HT1080 (cell line): ENCODE results near the gene RHO. TPM values are rescaled to one million over a fixed set of nuclear protein-coding genes. Genes with fewer than 3 reads are reported as not detected.
"Not testable (repeated sequence)": the region's sequence is repeated elsewhere in the genome, so short reads cannot be mapped to it uniquely, and the experiment has no call there.

ENCODE experiments used
- DNase-seq: peaks from one replicate; pipeline ENCODE4 v3.0.0-alpha.2; 2015; ENCODE audit warnings: low read depth
- total RNA-seq: library from RNA; depleted of rRNA; stranded (reverse); fragments of >200 nt; shearing (Covaris generic); gene quantifications from 2 replicates; pipeline ENCODE4 v1.2.3, GENCODE V29; 2014

The RHO gene
- total RNA-seq, 1 experiment from 2014 or later, result not detected

DNA sequence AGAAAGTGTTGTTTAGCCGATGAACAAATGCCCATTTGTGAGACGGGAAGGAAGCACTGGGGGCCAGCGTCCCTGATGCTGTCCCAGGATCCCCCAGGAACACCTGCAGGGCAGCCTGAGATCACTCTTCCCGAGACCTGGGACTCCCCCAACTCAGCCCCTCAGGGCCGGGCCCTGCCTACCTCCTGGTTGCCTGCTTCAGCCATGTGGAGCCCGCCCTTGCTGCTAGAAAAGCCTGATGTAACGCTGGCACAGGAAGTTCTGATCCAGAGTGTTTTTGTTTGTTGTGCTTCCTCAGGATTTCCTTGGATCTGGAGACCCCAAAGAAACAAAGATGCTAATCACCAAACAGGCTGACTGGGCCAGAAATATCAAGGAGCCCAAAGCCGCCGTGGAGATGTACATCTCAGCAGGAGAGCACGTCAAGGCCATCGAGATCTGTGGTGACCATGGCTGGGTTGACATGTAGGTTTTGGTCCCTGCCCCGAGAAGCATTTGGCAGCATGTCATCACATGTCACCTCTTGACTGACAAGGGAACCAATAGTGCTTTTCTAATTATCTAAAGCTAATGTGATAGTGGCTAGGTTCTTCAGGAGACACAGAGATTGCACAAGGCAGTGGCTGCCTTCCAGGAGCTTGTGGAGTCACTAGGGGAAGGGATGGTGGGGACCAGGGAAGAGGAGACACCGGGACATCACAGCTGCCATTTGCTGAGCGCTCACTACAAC is 28.7 kb upstream of the RHO start:
- not testable (repeated sequence) for DNase-seq

DNA sequence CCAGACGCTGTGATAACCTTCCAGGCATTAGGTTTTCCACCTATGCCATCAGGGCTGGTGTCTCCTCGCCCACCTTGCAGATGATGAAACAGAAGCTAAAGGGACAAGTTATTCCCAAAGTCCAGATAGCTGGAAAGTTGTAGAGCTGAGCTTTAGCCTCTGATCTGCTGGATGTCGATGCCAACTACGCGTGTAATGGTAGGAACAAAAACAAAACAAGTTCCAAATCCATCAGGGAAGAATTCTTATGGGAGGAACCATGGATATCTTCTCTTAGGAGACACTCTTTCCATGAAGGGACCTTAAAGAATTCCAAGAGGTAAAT is 28.1 kb upstream of the RHO start:
- DNase-seq, result no peak

DNA sequence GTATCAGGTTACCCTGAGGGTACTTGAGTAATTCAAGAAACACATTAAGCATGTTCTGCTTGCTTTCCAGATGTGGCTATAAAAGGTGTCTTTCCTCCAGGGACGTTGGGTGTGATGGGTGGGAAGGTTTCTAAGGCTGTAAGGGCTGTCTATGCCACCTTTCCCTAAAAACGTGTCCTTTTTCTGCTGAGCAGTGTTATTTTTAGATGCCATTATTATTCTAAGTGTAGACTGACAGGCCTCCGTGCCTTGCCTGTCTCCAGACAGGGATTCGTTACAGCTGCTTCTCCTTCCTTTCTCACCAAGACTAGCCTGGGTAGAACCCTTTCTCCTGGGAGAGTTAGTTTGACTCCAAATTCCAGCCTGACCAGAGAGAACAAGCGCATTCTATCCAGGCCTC is 26.8 kb upstream of the RHO start:
- no peak for DNase-seq

DNA sequence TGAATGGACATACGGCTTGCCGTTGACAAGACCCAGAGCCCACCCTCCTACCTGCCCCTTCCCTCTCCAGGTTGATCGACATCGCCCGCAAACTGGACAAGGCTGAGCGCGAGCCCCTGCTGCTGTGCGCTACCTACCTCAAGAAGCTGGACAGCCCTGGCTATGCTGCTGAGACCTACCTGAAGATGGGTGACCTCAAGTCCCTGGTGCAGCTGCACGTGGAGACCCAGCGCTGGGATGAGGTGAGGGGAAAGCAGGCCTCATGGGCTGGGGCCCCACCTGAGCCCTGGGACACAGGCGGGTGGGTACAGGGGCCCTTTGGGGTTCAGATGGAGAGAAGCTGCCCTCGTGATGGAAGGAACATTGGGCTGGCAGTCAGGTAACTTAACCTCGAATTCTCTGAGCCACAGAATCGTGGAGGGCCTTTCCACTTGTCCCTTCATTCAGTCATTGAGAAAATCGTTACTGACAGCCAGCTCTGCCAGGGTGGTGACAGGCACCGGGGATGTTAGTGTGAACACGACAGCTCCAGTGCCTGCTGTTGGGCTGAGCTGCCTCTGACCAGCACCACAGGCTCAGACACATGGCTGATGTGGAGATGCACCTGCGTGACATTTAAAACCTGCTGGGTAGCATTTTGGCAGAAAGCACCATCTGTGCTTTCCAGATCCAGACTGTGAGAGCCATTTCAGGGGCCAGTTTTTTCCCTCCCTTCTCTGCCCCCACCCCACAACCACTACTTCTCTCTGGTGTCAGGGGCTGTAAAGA is 25.6 kb upstream of the RHO start:
- DNase-seq, result no peak

DNA sequence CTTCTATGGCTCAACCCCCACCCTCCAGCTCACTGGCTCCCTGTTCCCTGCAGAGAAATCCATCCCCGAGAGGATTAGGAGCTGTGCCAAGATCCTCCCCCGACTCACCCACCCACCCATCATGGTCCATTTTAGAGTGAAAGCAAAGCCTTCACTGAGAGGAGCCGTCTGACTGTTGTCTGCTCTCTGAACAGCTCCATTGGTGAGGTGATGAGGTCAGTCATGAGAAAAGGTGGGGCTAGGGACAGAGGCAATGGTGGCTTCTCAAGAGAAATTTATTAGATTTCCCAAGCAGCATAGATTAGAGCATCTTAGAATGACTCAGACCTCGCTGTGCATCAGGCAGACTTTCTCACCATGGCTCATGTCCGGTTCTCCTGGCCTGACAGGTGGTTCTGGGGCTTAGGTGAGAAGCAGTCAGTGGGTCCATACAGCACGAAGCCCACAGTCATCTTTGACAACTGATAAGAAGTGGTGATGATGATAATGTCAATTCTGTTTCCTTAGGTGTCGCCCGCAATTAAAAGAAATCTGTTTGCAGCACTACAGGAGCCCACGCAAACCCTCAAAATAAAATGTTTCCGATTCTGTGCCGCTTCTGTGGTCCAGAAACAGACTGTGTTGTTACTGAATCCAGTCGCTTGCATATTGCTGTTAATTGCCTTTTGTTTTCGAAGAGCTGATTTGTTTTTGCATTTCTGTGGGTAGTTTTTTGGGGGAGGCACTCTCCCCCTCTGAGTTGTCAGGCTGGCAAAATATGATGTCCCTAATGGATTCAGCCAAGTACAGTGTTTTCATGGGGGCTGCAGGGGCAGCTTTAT is 24.8 kb upstream of the RHO start:
- peak; percentile 76 for DNase-seq

DNA sequence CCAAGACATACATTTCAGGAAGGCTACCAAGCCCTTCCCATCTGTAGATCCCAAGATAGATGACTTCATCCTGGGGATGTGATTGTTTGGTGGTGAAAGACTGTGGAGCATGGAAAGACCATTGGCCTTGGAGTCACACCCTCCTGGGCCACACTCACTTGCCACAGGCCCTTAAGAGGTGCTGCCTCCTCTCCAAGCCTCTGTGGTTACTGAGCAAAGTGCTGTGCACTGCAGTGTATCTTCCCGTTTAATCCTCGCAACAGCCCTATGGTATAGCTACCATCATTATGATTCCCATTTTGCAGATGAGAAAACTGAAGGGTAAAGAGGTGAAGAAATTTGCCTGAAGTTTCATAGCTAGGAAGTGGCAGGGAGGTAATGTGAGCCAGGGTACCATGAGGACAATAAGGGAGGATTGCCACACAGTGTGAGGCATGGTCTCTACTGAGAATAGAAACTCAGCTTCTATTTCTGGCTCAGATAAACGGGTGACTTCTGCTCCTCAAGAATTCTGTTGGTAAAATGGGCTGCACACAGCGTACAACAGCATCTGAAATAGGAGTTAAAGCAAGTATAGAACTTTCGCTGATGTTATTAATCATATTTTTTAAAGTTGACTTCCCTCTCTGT is 23.9 kb upstream of the RHO start:
- DNase-seq, result peak; percentile 22

DNA sequence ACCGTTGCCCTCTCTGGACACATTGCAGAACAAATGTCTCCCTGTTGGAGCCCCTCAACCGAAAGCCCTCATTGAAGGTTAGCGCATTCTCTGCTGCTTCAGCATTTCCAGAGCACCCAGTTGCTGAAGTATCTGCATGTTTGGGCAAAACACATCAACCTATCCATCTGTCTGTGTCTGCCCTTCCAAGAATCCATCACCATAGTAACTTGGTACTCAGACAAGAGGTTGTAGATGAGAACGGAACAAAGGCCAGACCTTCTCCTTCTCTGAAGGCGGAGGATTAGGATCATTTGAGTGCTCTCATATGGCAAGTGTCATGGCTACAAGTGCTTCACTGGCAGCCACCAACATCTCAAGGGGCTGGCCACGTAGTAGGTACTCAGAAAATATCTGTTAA is 23.1 kb upstream of the RHO start:
- DNase-seq, result no peak

DNA sequence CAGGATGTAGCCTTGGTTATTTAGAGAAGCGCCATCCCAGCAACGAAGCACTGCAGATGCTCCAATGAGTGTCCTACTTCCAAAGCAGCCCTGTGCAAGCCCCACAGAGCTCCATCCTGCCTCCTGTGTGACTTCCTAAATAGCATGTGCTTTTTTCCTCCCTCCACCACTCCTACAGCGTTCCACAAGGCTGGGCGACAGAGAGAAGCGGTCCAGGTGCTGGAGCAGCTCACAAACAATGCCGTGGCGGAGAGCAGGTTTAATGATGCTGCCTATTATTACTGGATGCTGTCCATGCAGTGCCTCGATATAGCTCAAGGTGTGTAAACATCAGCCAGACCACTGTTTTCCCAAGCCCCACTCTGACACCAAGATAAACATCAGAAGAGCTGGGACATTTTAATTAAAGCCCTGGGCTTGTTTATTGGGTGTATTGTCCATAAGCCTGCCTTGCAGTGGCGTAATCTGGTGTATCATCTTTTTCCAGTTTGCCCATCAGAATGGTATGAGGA is 22.2 kb upstream of the RHO start:
- no peak for DNase-seq

DNA sequence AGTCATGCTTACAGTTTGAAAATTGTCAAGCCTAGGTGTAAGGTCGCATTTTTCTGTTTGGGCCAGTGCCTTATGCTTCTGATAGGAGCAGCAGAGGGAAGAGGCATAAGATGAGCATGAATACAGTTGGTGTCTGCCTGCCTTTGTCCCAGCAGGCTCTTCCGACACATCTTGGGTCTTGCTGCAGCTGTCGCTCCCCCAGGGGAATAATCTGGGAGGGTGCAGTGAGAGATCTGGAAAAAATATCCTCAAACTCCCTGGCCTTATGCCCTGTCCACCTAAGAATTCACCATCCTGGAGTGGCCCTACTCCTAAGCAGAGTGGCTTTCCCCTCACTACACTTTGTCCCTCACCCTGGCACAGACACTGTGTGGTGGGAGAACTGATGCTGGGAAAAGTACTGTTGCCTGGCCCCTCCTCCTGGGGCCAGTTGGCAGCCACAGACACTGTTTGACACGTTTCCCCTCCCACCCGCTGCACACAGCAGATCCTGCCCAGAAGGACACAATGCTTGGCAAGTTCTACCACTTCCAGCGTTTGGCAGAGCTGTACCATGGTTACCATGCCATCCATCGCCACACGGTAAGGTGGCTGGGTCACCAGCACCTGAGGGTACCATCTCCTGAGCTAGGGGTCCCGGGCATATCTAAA is 21.1 kb upstream of the RHO start:
- no peak for DNase-seq

DNA sequence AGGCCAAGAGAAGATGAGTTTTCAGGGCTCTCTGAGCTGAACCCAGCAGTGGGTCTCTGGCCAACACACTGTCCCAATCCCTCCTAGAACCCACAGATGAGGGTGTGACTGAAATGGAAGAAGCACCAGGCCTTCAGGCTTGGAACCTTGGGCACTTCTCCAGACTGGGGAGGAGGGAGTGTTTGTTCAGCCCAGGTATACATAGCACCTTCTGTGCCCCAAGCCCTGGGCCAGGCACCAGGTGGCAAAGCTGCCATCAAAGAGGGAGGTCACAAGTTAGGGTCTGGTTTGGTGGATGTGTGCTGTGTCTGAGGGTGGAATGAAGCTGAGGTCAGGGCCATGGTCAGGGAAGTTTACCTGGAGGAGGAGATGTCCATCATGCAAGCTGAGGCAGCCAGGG is 15.8 kb upstream of the RHO start:
- DNase-seq, result no peak

DNA sequence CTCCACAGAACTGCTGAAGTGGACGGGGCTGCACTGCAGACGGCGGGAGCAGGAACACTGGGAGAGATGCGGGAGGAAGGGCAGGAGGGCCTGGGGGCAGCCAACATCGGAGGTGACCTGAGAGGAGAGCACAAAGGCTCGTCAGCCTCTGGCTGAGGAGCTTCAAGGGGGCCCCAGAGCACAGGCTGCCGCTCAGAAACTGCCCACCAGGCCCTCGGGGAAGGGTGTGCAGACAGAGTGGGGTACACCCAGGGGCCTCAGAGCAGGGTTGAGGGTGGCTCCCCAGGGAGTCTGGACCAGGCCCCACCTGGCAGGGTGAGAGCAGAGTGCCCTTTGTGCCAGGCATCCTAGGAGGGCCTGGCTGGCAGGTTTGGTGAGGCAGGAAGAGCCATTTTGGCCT is 14.7 kb upstream of the RHO start:
- DNase-seq, result no peak

DNA sequence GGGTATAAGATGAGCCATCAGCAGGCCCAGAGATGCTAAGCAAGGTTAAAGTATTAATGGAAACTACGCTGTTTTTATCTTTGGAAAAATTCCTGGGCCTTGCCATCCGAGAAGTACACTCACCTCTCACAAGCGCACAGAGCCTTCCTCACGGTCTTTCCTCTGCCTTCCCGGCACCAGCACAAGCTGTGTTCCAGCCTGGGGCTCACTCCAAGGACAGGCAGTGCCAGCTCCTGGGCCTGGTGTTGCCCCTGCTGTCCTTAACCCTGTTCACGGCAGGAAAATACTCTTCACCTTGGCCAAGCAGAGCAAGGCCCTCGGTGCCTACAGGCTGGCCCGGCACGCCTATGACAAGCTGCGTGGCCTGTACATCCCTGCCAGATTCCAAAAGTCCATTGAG is 14.3 kb upstream of the RHO start:
- no peak for DNase-seq

DNA sequence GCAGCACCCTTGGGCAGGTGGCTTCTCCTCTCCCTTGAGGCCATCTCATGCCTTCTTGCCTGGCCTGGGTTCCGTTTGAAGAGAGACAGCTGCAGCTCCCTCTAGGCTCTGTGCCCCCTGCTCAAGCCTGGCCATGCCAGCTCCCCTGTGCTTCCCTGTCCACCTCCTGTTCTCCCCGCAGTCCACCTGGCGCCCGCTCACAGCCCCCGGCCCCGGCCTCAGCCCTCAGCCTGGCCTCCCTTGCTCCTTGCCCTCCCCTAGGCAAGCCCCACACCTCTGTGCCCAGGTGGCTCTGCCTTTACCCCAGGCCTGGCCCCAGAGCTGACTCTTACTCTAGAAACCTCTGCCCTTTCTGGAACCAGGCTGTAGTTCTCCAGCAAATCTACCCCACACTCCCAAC is 13.9 kb upstream of the RHO start:
- no peak for DNase-seq

DNA sequence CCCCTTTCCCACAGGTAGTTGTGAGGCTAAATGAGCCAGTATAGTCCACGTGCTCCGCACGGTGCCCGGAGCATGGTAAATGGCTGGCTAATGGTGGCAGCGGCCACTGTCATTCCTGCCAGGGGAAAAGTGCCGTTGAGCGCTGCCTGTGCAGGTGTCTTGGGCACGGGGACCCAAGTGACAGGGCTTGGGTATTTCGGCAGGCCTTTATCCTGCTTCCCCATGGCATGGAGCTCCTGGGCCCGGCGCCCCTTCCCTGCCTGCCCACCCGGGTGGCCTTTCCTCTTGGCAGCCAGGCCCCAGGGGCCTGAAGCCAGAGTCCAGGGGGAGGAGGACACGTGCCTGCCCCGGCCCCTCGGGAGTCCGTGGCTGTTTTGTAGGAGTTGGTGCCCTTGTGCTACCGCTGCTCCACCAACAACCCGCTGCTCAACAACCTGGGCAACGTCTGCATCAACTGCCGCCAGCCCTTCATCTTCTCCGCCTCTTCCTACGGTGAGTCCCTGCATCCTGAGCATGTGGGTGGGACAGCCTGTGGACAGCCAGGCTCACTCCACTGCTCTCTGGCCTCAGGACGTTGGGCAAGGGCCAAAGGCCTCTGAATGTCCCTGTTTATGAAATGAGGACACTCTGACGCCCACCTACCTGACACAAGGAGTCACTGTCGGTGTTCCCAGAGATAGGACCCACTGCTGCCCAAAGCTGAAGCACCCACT is 13.2 kb upstream of the RHO start:
- DNase-seq, result not testable (repeated sequence)

DNA sequence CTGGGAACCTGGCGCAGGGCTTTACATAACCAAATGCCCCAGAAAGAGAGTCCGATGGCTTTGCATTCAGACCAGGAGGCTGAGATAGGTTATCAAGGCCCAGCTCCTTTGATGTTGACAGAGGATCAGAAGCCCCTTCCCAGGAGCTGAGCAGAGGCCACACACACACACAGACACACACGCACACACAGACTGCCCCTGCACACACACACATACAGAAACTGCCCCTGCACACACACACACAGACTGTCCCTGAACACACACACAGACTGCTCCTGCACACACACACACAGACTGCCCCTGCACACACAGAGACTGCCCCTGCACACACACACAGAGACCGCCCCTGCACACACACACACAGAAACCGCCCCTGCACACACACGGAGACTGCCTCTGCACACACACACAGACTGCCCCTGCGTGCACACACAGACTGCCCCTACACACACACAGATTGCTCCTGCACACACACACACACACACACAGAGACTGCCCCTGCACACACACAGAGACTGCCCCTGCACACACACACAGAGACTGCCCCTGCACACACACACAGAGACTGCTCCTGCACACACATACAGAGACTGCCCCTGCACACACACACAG is 12.5 kb upstream of the RHO start:
- DNase-seq, result not testable (repeated sequence)

DNA sequence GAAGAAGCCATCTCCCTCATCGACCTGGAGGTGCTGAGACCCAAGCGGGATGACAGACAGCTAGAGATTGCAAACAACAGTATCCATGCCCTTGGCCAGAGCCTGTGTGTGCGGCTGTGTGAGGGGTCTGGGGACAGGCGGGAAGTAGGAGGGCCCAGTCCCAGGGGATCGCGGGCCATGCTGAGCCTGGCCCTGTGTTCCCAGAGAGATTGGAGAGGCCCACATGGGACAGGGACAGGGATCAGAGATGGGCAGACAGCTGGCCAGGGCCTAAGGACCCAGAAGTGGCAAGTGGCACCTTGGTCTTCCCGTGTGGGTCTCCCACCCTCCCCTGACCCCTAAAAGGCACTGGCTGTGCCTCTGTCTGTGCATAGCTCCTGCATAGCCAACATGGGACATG is 10.9 kb upstream of the RHO start:
- no peak for DNase-seq

DNA sequence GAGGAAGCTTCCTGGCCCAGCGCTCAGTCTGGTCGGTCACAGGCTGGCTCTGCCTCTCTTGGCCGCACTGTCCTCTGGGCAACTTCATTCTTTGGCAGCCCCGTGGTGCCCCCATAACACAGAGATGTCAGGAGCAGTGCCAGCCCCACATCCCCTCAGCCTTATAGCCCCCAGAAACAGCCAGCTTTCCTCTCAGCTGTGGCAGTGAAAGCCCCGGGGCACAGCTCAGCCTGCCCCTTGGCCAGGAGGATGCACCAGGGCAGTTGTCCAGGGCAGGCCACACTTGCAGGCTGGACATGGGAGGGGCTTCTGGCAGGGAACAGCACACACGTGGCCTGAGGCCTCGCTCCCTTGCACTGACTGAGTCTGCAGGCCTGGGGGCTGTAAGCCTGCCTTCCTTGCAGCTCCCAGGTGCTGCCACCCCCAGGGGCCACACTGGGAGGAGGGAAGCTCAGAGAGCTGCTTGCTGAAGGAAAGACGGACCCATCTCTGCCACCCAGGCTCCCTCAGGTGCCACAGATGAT is 10.3 kb upstream of the RHO start:
- DNase-seq, result no peak

DNA sequence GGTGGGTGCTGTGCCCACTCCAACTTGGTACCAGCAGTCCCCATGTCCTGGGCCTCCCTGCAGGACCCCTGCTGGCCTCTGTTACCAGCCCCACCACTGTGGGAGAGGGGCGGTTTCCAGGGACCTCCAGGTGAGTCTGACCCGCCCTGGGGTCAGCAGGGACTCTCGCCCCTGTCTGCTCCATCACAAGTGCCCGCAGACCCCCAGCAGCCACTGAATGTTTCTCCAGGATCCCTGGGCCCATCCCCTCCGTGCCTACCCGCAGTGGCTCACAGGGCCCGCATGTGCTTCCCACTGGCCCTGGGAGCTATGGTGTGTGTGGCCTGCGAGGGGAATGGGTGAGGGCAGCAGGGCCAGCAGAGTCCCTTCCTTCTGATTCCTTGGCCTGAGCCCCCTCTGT is 9.9 kb upstream of the RHO start:
- DNase-seq, result no peak

DNA sequence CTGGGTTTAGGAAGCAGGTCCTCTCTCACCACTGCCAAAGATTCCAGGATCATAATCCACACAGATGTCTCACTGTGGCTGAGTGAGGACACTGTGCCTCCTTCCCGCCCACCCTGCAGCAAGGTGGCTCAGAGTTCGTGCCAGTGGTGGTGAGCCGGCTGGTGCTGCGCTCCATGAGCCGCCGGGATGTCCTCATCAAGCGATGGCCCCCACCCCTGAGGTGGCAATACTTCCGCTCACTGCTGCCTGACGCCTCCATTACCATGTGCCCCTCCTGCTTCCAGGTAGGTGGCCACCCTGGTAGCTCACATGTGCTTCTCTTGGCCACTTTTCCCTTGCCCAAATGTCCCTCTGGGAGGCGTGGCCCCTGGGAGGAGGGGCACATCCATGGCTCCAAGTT is 9.0 kb upstream of the RHO start:
- DNase-seq, result no peak
